DOHH2 (cell line): ENCODE results near the gene STX18.

Source experiments
- EZH2phosphoT487 ChIP-seq: fragments of 200-600 bp; sonication (generic); IDR thresholded peaks from 2 replicates; pipeline ENCODE4 v1.6.1; 2017; ENCODE audit warnings: borderline replicate concordance, mild to moderate bottlenecking, antibody characterized with exemption, low read length, moderate library complexity, mixed read lengths
- TF ChIP-seq, protein P1 (sequence below): fragments of 200-600 bp; sonication (generic); IDR thresholded peaks from one replicate; pipeline ENCODE4 v1.5.1; 2014; ENCODE audit warnings: antibody characterized with exemption, mild to moderate bottlenecking, low read depth, low read length; ENCODE audit not compliant: poor library complexity, severe bottlenecking

DNA sequence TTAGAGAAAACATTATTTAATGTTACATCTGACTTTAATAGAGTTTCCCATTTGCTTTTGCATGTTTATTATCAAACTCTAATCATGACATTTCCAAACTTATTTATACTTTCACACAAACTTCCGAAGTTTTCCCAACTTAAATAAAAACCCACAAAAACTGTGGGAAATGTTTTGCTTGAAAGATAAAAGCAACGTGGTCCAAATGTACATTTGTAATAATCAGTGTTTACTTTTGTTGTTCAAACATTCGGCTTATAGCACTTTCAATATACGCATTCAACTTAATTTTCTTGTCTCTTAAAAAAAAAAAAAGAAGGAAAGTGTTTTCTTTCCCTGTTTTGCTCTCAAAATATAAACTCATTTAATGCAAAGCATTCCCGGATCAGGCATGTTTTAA lies 51.0 kb downstream of the STX18 start:
- TF ChIP-seq, protein P1, sequence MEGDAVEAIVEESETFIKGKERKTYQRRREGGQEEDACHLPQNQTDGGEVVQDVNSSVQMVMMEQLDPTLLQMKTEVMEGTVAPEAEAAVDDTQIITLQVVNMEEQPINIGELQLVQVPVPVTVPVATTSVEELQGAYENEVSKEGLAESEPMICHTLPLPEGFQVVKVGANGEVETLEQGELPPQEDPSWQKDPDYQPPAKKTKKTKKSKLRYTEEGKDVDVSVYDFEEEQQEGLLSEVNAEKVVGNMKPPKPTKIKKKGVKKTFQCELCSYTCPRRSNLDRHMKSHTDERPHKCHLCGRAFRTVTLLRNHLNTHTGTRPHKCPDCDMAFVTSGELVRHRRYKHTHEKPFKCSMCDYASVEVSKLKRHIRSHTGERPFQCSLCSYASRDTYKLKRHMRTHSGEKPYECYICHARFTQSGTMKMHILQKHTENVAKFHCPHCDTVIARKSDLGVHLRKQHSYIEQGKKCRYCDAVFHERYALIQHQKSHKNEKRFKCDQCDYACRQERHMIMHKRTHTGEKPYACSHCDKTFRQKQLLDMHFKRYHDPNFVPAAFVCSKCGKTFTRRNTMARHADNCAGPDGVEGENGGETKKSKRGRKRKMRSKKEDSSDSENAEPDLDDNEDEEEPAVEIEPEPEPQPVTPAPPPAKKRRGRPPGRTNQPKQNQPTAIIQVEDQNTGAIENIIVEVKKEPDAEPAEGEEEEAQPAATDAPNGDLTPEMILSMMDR: no peak
- TF ChIP-seq EZH2phosphoT487: no peak
